Astrocyte of the spinal cord (primary cell): ENCODE results near the gene ASTN2.

Source experiments
- DNase-seq: peaks from one replicate; pipeline ENCODE4 v3.0.0; 2011; ENCODE audit warnings: low read depth, low spot score
- H3K4me3 ChIP-seq: 2 replicates; pipeline ENCODE4 v1.5.1; 2011; ENCODE audit warnings: low read depth, mild to moderate bottlenecking, low read length, moderate library complexity
- CTCF ChIP-seq: IDR thresholded peaks from 2 replicates; pipeline ENCODE4 v1.5.1; 2012; ENCODE audit warnings: low read depth, mild to moderate bottlenecking, low read length, inconsistent platforms
- in situ Hi-C: cut with HindIII; loops from 2 replicates; pipeline ENCODE4 v1.10.0; 2017; ENCODE audit warnings: low sequenced_read_pairs

Gene ASTN2

DNA sequence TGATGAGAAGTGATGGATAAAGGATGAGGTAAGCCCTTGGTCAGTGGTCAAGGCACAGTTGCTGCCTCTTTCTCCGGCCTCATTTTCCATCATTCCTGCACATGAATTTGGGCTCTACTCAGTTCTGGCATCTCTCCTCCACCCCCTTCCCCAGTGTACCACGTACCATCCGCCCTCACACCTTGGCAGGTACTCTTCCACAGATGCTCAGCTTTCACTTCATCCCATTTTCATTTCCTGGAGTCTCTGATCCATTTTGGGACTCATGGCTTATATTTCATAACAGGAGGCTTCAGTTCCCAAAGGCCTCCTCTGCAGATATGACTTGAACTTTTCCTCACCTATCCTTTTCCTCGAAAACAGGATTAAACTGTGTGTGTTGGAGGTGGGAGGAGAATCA lies 326.7 kb downstream of the ASTN2 start:
- H3K4me3 ChIP-seq, result no peak overlapping the region
- in situ Hi-C loops, result no loop called here
- DNase-seq, result no peak
- TF ChIP-seq CTCF, result no peak

- TF ChIP-seq CTCF, result no peak
- H3K4me3 ChIP-seq, result no peak overlapping the region
- in situ Hi-C loops, result no loop called here
- DNase-seq, result no peak
These were observed 330.6 kb downstream of the ASTN2 start for GRCh38 chr9:117084221-117084620.

- DNase-seq, result no peak
- no peak overlapping the region for H3K4me3 ChIP-seq
- in situ Hi-C loops, result no loop called here
- TF ChIP-seq CTCF, result no peak
These were observed 331.3 kb downstream of the ASTN2 start for GRCh38 chr9:117083559-117083958.

DNA sequence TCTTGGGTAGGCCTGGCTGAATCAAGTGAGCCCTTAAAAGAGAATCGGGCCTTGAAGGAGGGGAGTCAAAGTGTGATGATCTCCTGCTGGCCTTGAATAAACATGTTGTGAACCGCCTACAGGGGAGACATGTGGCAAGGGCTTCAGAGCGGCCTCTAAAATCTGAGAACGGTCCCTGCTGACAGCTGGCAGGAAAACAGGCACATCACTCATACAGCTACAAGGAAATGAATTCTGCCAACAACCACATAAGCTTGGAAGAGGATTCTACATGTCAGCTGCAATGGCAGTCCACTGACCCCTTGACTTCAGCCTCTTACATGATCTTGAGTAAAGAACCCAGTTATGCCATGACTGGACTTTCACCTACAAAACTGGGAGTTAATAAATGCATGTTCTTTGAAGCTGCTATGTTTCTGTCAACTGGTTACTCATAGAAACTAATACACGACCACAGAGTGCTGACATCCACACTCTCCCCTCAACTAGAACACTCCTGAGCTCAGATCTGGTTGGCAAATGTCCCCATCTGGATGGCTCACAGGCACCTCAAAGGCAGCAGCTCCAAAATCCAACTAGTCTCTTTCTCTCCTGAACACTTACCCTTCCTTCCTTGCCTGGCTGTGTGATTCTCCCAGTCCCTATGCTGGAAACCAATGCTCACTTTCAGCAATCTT lies 333.1 kb downstream of the ASTN2 start:
- no peak for DNase-seq
- no peak overlapping the region for H3K4me3 ChIP-seq
- TF ChIP-seq CTCF, result no peak
- in situ Hi-C loops, result no loop called here

GRCh38 chr9:117080765-117081390 lies 334.0 kb downstream of the ASTN2 start:
- in situ Hi-C loops, result no loop called here
- no peak for TF ChIP-seq CTCF
- DNase-seq, result no peak

GRCh38 chr9:117076571-117077290 lies 338.1 kb downstream of the ASTN2 start:
- no peak overlapping the region for H3K4me3 ChIP-seq
- no peak for DNase-seq
- in situ Hi-C loops, result no loop called here
- TF ChIP-seq CTCF, result no peak

More at GRCh38 chr9:117080765-117081390, 334.0 kb downstream of the ASTN2 start:
- H3K4me3 ChIP-seq, result no peak overlapping the region
